ENCODE data around the gene SQSTM1.
A peak's percentile ranks its signal among the peaks of the same experiment; 100 is the strongest.

The SQSTM1 gene

DNA sequence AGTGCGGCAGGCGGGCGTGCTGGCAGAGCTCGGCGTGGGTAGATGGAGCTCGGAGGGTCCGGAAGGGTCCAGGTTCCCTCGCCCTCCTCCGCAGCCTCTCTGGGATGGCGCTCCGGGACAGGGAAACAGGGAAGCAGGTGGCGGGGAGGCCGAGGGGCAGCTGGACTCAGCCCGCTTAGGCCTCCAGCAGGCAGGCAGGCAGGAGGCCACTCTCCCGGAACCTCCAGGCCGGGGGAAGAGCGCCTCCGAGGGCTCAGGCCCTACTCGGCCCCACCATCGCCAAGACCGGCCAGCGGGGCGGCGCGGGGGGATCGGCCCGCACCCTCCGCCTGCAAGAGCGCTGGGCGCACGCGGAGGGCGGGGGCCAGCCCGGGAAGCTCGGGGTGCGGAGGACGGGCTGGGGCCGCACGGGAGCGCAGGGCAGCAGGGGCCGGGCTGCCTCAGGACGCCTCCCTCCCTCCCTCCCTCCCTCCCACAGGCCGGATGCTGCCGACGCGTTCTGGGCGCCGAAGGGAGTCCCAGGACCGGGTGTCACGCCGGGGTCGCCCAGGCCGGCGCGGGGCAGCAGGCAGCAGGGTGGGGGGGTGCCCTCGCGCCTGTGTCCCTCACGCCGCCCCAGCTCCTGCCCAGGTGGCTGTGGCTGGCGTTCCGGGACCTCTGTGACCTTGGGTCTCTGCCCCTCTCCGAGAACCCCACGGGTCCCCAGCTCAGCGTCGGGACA, 15.0 kb upstream of the SQSTM1 start:
- no peak overlapping the region for H3K27ac ChIP-seq (ENCODE audit: low read depth, low read length)
- peak overlapping the region; percentile 64 for H3K4me2 ChIP-seq (ENCODE audit: low read depth, low read length, poor library complexity, severe bottlenecking)
- no peaks in the 10 kb centered on the region for H3K36me3 ChIP-seq (ENCODE audit: low read length)
- peak overlapping the region; percentile 94 for H3K4me3 ChIP-seq (ENCODE audit: insufficient read depth, low read length, poor library complexity, severe bottlenecking)
- no peaks in the 10 kb centered on the region; the same call in 1 of the 2 replicates for H3K79me2 ChIP-seq (ENCODE audit: insufficient read depth, low read length)
- H3K27me3 ChIP-seq (ENCODE audit: low read length) = no peaks in the 10 kb centered on the region
- no peaks in the 10 kb centered on the region for H4K20me1 ChIP-seq (ENCODE audit: low read depth, low read length)
- no peaks in the 10 kb centered on the region for H3K9me2 ChIP-seq (replicated peaks; ENCODE audit: insufficient read depth, low read length)
- H3F3A ChIP-seq (ENCODE audit: insufficient read depth) = no peaks in the 10 kb centered on the region
- no peaks in the 10 kb centered on the region for H3K9me3 ChIP-seq (ENCODE audit: insufficient read depth, low read length)
- peak overlapping the region; percentile 76 for H3K9ac ChIP-seq (ENCODE audit: low read length)
- TF ChIP-seq, protein P1, sequence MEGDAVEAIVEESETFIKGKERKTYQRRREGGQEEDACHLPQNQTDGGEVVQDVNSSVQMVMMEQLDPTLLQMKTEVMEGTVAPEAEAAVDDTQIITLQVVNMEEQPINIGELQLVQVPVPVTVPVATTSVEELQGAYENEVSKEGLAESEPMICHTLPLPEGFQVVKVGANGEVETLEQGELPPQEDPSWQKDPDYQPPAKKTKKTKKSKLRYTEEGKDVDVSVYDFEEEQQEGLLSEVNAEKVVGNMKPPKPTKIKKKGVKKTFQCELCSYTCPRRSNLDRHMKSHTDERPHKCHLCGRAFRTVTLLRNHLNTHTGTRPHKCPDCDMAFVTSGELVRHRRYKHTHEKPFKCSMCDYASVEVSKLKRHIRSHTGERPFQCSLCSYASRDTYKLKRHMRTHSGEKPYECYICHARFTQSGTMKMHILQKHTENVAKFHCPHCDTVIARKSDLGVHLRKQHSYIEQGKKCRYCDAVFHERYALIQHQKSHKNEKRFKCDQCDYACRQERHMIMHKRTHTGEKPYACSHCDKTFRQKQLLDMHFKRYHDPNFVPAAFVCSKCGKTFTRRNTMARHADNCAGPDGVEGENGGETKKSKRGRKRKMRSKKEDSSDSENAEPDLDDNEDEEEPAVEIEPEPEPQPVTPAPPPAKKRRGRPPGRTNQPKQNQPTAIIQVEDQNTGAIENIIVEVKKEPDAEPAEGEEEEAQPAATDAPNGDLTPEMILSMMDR (IDR thresholded peaks at IDR 0.05; ENCODE audit: insufficient read depth, low read length, poor library complexity, severe bottlenecking) = no peak
- TF ChIP-seq EZH2phosphoT487 (conservative IDR thresholded peaks at IDR 0.05; ENCODE audit: low read length) = no peak
- no peak overlapping the region for H2AFZ ChIP-seq (ENCODE audit: low read depth, low read length, severe bottlenecking)

DNA sequence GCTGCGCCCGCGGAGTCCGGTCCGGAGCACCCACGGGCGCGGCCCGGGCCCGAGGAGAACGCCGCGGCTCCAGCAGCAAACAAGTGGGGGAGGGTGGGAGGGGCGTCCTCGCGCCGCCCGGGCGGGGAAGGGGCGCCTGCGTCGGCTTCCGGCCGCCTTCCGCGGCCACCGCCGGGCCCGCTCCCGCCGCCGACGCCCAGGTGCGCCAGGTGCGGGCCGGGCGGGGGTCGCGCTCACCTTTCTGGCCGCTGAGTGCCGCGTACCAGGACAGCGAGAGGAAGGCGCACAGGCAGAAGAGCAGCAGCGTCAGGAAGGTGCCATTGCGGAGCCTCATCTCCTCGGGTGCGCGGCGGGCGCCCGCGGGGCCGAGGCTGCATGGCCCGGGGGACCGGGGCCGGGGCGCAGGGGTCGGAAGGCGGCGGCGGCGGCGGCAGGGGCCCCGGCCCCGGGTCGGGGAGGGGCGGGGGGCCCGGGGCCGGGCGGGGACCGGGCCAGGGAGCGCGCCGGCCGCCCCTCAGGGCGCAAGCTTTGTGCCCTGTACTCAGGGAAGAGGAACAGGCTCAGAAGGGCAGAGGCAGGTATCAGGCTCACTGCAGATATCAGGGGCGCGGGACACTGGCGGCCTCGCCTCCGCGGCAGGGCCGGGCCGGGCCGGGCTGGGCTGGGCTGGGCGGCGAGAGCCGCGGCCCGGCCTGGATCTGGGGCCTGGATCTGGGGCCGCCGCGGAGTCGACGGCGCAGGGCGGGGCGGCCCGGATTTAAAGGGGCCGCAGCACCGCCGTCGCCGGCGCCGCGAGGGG, 14.3 kb upstream of the SQSTM1 start, which contains the start of gene MGAT4B:
MGAT4B (minus strand) TSS at position 617 of the 799 bp plus-strand sequence; CDS start at position 334, 283 bp downstream.
- Histone ChIP-seq H3K4me3 (ENCODE audit: insufficient read depth, low read length, poor library complexity, severe bottlenecking) (peak within 1 kb of the TSS; percentile 94), H3K36me3 (ENCODE audit: low read length) (no peaks in the 10 kb centered on the region), H3K27me3 (ENCODE audit: low read length) (no peaks in the 10 kb centered on the region), H3K9me2 (replicated peaks; ENCODE audit: insufficient read depth, low read length) (no peaks in the 10 kb centered on the region), H3K79me2 (ENCODE audit: insufficient read depth, low read length) (no peaks in the 10 kb centered on the region; the same call in 1 of the 2 replicates), H3F3A (ENCODE audit: insufficient read depth) (no peaks in the 10 kb centered on the region), H3K27ac (ENCODE audit: low read depth, low read length) (peak within 1 kb of the TSS; percentile 35; the same call in 1 of the 2 replicates), H3K9ac (ENCODE audit: low read length) (peak within 1 kb of the TSS; percentile 76), H4K20me1 (ENCODE audit: low read depth, low read length) (no peaks in the 10 kb centered on the region), H3K9me3 (ENCODE audit: insufficient read depth, low read length) (no peaks in the 10 kb centered on the region), H2AFZ (ENCODE audit: low read depth, low read length, severe bottlenecking) (peak within 1 kb of the TSS; percentile 69), H3K4me2 (ENCODE audit: low read depth, low read length, poor library complexity, severe bottlenecking) (peak within 1 kb of the TSS; percentile 64)
- TF ChIP-seq EZH2phosphoT487 (conservative IDR thresholded peaks at IDR 0.05; ENCODE audit: low read length) = no peak
- TF ChIP-seq, protein P1 (IDR thresholded peaks at IDR 0.05; ENCODE audit: insufficient read depth, low read length, poor library complexity, severe bottlenecking) = no peak

DNA sequence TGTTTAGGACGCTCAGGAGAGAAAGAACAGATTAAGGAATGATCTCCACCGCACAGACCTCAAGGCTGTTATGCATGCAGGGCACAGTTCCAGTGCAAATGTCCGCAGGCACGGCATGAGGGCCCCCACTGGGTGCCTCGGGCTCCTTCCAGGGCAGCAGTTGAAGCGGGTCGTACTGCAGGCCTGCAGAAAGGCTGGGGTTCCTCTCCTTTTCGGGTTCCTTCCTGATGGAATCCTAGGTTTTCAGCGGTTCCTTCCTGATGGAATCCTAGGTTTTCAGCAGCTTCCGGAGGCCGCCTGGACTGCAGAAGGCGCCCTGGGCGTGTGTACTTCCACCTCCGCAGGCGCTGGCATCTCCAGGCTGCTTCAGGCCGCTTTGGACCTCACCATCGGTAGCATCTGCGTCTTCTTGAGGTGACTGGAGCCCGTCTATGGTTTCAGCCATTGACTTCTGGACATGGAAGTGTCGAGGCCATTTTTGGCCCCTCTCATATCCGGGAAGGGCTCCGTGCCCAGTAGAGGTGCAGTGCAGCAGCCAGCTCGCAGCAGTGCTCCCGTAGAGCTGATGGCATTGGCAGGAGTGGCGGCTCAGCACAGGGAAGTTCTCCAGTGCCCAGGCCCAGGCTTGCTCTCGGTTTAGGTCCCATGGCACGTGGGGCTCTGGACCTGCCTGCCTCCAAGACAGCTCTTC, 8.4 kb upstream of the SQSTM1 start:
- TF ChIP-seq, protein P1 (IDR thresholded peaks at IDR 0.05; ENCODE audit: insufficient read depth, low read length, poor library complexity, severe bottlenecking) = no peak
- TF ChIP-seq EZH2phosphoT487 (conservative IDR thresholded peaks at IDR 0.05; ENCODE audit: low read length) = no peak
- no peaks in the 10 kb centered on the region for H3K36me3 ChIP-seq (ENCODE audit: low read length)

More for the DNA sequence above, 8.4 kb upstream of the SQSTM1 start:
- no peaks in the 10 kb centered on the region for H3K27me3 ChIP-seq (ENCODE audit: low read length)
- no peaks in the 10 kb centered on the region for H3K9me2 ChIP-seq (replicated peaks; ENCODE audit: insufficient read depth, low read length)
- 0 out of 2 replicates have a peak, but pooled peaks cover 5% of the 10 kb centered on the region for H3F3A ChIP-seq (ENCODE audit: insufficient read depth)
- H3K9ac ChIP-seq (ENCODE audit: low read length) = no peak overlapping the region
- no peak overlapping the region for H3K4me3 ChIP-seq (ENCODE audit: insufficient read depth, low read length, poor library complexity, severe bottlenecking)
- H3K9me3 ChIP-seq (ENCODE audit: insufficient read depth, low read length) = no peaks in the 10 kb centered on the region
- no peak overlapping the region for H3K4me2 ChIP-seq (ENCODE audit: low read depth, low read length, poor library complexity, severe bottlenecking)
- no peaks in the 10 kb centered on the region for H4K20me1 ChIP-seq (ENCODE audit: low read depth, low read length)
- no peak overlapping the region for H3K27ac ChIP-seq (ENCODE audit: low read depth, low read length)
- H2AFZ ChIP-seq (ENCODE audit: low read depth, low read length, severe bottlenecking) = no peak overlapping the region
- no peaks in the 10 kb centered on the region for H3K79me2 ChIP-seq (ENCODE audit: insufficient read depth, low read length)
